GM19099 (cell line): ENCODE data around the gene TRMT61B.

ENCODE experiments used
- POLR2A ChIP-seq: IDR thresholded peaks from 3 replicates; pipeline ENCODE4 v1.6.1; 2011; ENCODE audit warnings: low read depth; ENCODE audit not compliant: insufficient read length; ENCODE audit errors: extremely low read depth

Gene TRMT61B

DNA sequence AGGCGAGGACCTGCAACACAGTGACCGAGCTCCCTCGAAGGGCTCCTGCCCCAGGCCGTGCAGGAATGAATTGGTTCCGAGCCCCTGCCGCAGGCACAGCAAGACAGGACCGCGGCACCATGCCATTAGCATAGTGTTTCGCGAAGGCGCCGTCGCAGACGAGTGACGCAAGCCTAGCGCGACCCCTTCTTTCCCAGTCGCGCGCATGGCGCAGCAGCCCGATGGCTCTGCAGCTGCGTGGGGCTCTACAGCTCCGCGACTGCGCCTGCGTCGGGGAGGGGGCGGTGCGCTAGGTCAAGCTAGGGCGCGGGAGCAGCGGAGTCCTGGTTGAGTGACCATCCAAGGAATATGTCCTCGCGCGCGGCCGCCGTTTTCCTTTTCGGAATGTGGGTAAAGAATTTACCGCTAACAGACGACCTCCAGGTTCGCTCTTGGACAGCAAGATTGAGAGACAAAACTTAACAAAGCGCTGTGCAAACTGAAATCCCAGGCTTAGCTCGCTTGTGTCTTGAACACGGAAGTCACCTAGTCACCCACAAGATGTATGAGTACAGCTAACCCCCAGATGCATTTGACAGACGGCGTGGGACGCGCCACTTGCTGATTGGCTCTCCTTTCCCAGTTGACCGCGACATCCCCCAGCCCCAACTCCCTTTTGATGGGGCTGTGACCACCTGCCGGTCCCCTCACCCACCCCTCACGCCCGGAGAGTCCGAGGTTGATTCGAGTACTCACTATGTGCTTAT, at the start of gene TRMT61B:
TSS of gene TRMT61B (minus strand) at position 164 of the 746 bp plus-strand sequence. CDS start at position 132, 32 bp downstream.
- TF ChIP-seq POLR2A, result peak; percentile 95

GRCh38 chr2:28915939-28916338, 45.8 kb upstream of the TRMT61B start:
- no peak for TF ChIP-seq POLR2A

- no peak for TF ChIP-seq POLR2A
These were observed 39.7 kb upstream of the TRMT61B start for GRCh38 chr2:28909655-28910353.

GRCh38 chr2:28908172-28908571, 38.1 kb upstream of the TRMT61B start:
- no peak for TF ChIP-seq POLR2A

DNA sequence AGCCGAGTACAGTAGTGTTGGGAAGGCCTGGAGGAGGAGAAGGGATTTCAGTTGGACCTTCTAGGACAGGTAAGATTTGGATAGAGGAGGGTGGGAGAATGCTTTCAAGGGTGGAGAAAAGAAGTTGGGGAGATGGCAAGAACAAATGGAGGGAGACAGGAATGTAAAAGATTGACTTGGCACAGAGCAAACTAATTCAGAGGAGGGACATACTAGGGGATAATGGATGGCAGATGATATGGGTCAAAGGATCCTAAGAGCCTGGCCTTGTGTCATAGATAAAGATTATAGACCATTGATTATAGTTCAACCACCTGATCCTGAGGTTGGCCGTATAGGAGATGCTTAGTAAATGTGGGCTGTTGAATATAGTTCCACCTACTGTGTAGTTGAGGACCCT, 36.7 kb upstream of the TRMT61B start:
- no peak for TF ChIP-seq POLR2A

GRCh38 chr2:28906376-28906775, 36.3 kb upstream of the TRMT61B start:
- no peak for TF ChIP-seq POLR2A

DNA sequence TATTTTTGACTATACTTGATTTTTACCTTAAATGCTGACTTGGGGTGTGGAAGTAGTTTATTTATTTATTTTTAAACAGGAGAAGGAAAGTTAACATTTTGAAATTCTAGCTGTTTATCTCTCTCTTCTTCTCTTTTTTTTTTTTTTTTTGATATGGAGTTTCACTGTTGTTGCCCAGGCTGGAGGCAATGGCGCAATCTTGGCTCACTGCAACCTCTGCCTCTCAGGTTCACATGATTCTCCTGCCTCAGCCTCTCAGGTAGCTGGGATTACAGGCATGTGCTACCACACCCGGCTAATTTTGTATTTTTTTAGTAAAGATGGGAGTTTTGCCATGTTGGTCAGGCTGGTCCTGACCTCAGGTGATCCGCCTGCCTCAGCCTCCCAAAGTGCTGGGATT, 35.4 kb upstream of the TRMT61B start:
- TF ChIP-seq POLR2A, result no peak

DNA sequence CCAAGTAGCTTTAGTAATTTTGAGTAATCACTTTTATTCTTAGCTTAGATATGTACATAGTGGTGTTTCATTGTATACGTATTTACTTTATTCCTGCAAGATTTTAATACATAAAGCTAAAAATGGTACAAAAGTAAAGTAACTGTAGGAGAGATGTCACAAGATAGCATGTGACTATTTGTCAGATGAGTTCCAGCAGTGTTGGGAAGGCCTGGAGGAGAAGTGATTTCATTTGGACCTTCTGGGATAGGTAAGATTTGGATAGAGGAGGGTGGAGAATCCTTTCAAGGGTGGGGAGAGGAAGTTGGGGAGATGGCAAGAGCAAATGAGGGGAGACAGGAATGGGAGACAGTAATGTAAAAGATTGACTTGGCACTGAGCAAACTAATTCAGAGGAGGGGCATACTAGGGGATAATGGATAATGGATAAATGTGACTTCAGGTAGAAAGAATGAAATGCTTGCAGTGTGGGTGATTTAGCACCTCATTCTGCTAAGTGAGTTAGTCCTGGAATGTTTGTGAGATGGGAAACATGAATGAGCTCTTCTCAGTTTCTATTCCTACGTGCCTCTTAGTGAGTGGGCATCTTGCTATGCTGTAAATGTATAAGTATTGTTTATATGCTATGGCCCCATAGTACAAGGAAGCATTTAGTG, 34.8 kb upstream of the TRMT61B start:
- TF ChIP-seq POLR2A, result no peak

GRCh38 chr2:28904295-28904694, 34.2 kb upstream of the TRMT61B start:
- TF ChIP-seq POLR2A, result no peak

DNA sequence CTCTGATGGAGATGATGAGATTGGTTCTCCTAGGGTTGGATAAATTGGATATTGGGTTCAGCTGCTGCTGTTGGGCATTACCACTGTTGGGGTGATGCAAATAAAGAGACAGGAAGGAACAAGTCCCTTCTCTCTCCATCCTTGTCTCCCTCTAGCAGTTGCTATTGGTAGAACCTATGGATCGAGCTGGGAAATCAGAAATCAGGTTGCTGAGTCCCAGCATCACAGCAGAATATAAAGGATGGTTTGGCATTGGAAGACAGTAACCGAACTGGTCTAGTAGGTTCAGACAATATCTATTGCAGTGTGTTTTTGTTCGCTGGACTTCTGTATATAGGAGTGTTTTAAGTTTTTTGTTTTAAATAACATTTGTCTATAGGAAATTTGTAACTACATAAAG, 32.5 kb upstream of the TRMT61B start:
- no peak for TF ChIP-seq POLR2A

DNA sequence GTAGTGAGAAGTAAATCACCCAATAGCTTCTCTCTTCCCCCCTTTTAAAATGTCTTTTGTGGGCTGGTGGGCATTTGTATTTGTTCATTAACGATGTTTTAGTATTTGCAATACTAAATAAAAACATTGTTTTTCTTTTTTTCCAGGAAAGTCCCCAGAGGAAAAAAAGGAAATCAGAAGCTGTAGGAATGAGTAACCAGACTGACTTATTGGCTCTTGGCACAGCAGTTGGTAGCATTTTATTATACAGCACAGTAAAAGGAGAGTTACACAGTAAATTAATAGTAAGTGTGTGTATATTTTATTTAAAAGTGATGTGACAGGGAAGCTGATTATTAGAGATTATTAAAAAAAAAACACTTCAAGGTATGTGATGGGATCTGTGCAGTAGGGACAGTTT, 31.7 kb upstream of the TRMT61B start:
- TF ChIP-seq POLR2A, result no peak

- no peak for TF ChIP-seq POLR2A
These were observed 31.1 kb upstream of the TRMT61B start for GRCh38 chr2:28901202-28901601.

GRCh38 chr2:28898048-28898447, 27.9 kb upstream of the TRMT61B start:
- no peak for TF ChIP-seq POLR2A

DNA sequence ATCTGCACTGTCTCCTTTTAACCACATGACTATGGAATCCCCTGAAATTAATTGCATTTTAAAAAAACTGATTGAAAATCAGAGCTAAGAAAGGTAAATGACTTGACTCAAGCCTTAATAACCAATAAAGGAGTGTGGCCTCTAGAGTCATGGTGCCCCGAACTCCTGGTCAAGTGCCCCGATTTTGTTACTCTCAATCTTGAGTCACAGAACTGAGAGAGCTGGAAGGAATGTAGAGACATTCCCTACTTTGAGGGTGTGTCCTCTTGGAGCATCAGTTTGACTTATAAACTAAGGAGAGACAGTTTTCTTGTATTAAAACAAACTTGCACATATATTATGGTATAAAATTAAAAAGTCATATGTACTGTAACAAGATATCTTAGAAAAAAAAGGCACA, 26.8 kb upstream of the TRMT61B start:
- no peak for TF ChIP-seq POLR2A

DNA sequence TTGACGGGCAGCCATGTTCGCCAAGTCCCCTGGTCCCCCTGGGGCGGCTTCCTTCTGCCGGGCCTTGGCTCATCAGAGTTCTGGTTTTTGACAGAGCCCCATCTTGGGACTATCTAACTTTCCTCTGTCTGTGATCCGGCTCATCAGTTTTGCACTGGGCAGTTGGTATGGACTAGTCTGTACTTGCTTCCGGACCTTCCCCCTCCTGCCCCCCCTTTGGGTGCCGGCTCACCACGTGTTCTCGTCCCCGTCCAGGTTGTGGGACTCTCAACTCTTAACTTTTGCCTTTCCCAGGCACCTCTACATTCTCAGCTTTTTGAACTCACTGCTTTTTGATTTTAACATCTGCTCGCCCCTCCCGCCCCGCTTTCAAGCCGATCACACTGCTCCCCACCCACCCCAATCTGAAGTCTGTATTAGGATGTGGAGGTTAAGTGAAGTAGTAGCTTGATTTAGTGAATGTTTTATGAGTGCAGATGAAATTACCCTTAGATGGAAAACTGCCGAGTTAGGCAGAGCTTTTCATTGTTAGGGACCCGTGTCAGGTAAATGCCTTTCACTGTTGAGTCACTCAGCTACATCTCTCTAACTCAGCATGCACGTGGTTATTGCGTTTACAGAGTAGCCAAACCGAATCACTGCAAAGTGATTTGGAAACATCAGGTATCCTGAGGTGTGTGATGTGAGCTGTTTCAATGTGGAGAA, 25.2 kb upstream of the TRMT61B start:
- no peak for TF ChIP-seq POLR2A

DNA sequence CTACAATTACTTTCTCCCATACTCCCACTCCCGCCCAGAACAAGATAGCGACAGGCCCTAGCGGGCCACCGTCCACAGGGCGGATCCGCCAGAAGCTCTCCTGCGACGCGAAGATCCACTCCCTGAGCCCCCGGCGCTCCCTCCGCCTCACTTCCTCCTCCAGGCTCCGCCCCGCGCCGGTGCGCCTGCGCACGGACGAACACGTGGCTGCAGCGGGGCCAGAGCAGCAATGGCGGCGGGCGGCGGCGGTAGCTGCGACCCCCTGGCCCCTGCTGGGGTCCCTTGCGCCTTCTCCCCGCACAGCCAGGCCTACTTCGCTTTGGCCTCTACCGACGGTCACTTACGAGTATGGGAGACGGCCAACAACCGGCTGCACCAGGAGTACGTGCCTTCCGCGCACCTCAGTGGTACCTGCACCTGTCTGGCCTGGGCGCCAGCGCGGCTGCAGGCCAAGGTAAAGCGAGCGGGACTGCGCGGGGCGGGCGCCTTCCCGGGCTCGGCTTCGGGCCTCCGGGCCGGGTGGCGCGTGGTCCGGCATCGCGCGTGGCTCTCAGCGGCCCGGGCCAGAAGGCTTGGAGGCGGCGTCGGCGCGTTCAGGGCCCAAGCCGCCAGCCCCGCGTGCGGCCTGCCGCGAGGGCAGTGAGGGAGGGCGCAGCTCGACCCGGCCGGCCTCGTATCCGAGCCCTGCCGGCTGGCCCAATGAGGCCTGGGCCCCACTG, 24.5 kb upstream of the TRMT61B start, which contains the start of gene WDR43:
TSS of gene WDR43 (plus strand) at position 198 of the 719 bp plus-strand sequence. CDS start at position 230, 32 bp downstream.
- TF ChIP-seq POLR2A, result peak; percentile 91
